ENCODE results near the gene ROBO4.

The ROBO4 gene

GRCh38 chr11:124941703-124942102 lies 44.0 kb upstream of the ROBO4 start:
- TF ChIP-seq POU6F1 (CRISPR knock-in tag; IDR thresholded peaks at IDR 0.05; ENCODE audit: borderline replicate concordance, low read depth) (no peak), TOX (CRISPR knock-in tag; IDR thresholded peaks at IDR 0.05; ENCODE audit: borderline replicate concordance) (no peak)
- ATAC-seq, result no peak

- ATAC-seq, result no peak
- TF ChIP-seq ZC3H10 (CRISPR knock-in tag; IDR thresholded peaks at IDR 0.05) (no peak), PPARA (CRISPR knock-in tag; IDR thresholded peaks at IDR 0.05; ENCODE audit: borderline replicate concordance) (no peak), TSHZ2 (CRISPR knock-in tag; IDR thresholded peaks at IDR 0.05) (no peak), ESRRG (CRISPR knock-in tag; IDR thresholded peaks at IDR 0.05) (no peak), ARNTL (CRISPR knock-in tag; IDR thresholded peaks at IDR 0.05; ENCODE audit: borderline replicate concordance, low read depth) (no peak)
Observed at GRCh38 chr11:124938970-124939369, 41.3 kb upstream of the ROBO4 start.

GRCh38 chr11:124938206-124938765 lies 40.6 kb upstream of the ROBO4 start:
- TF ChIP-seq ZNF8 (CRISPR knock-in tag; IDR thresholded peaks at IDR 0.05) (no peak), BACH2 (CRISPR knock-in tag; IDR thresholded peaks at IDR 0.05; ENCODE audit: borderline replicate concordance) (no peak), CSDC2 (CRISPR knock-in tag; IDR thresholded peaks at IDR 0.05) (no peak), POU6F1 (CRISPR knock-in tag; IDR thresholded peaks at IDR 0.05; ENCODE audit: borderline replicate concordance, low read depth) (no peak), ZFP30 (CRISPR knock-in tag; IDR thresholded peaks at IDR 0.05) (no peak), ESRRG (CRISPR knock-in tag; IDR thresholded peaks at IDR 0.05) (no peak), CSRNP3 (CRISPR knock-in tag; IDR thresholded peaks at IDR 0.05) (no peak), ZNF565 (CRISPR knock-in tag; conservative IDR thresholded peaks at IDR 0.05; ENCODE audit: low read depth) (no peak), ZNF70 (CRISPR knock-in tag; IDR thresholded peaks at IDR 0.05) (no peak), ZC3H10 (CRISPR knock-in tag; IDR thresholded peaks at IDR 0.05) (no peak)
- no peak for ATAC-seq

- no peak for ATAC-seq
- TF ChIP-seq TCF4 (CRISPR knock-in tag; IDR thresholded peaks at IDR 0.05; ENCODE audit: borderline replicate concordance) (no peak), ISL1 (CRISPR knock-in tag; IDR thresholded peaks at IDR 0.05) (no peak), PPARA (CRISPR knock-in tag; IDR thresholded peaks at IDR 0.05; ENCODE audit: borderline replicate concordance) (no peak), CSDC2 (CRISPR knock-in tag; IDR thresholded peaks at IDR 0.05) (no peak), RARB (CRISPR knock-in tag; IDR thresholded peaks at IDR 0.05) (no peak)
Observed at GRCh38 chr11:124937336-124937935, 39.8 kb upstream of the ROBO4 start.

All from SK-N-SH treated with all-trans-retinoic acid at 6 μM for 48 hours (cell line).